Prostate gland (tissue), 2 donors: ENCODE results near the gene TMEM212.

ENCODE experiments used
- POLR2A ChIP-seq: fragments of 450-650 bp; IDR thresholded peaks from one replicate; pipeline ENCODE4 v1.6.1; 2016; ENCODE audit warnings: antibody characterized with exemption, mild to moderate bottlenecking
- POLR2AphosphoS5 ChIP-seq: sonication (generic); formaldehyde crosslinking; IDR thresholded peaks from one replicate; pipeline ENCODE4 v1.6.1; 2017; ENCODE audit warnings: antibody characterized with exemption
- TF ChIP-seq, protein P1 (sequence below), 4 experiments: fragments of 200-600 bp in 2 of 4; fragments of 450-650 bp in 2 of 4; sonication (generic) in 2 of 4; IDR thresholded peaks; 1 replicate in 3 of 4; 2 replicates in 1 of 4; pipeline ENCODE4 v1.5.1; 2016 to 2019; ENCODE audit warnings: antibody characterized with exemption in 4 of 4, mild to moderate bottlenecking in 2 of 4, moderate library complexity in 2 of 4

- TF ChIP-seq, protein P1, sequence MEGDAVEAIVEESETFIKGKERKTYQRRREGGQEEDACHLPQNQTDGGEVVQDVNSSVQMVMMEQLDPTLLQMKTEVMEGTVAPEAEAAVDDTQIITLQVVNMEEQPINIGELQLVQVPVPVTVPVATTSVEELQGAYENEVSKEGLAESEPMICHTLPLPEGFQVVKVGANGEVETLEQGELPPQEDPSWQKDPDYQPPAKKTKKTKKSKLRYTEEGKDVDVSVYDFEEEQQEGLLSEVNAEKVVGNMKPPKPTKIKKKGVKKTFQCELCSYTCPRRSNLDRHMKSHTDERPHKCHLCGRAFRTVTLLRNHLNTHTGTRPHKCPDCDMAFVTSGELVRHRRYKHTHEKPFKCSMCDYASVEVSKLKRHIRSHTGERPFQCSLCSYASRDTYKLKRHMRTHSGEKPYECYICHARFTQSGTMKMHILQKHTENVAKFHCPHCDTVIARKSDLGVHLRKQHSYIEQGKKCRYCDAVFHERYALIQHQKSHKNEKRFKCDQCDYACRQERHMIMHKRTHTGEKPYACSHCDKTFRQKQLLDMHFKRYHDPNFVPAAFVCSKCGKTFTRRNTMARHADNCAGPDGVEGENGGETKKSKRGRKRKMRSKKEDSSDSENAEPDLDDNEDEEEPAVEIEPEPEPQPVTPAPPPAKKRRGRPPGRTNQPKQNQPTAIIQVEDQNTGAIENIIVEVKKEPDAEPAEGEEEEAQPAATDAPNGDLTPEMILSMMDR (IDR thresholded peaks at IDR 0.05), result no peak
- TF ChIP-seq POLR2A (no peak), POLR2AphosphoS5 (no peak)
These were observed 11.6 kb downstream of the TMEM212 start for GRCh38 chr3:171854649-171855305.
